UCSD-AML1 (cell line): ENCODE measurements around the gene SEMA6B.
"Not testable (repeated sequence)": the region's sequence is repeated elsewhere in the genome, so short reads cannot be mapped to it uniquely, and the experiment has no call there.

Experiments used
- DNase-seq: peaks from one replicate; lab custom pipeline; 2025; ENCODE audit not compliant: unreplicated experiment; lab: John Stamatoyannopoulos, UW

The SEMA6B gene

DNA sequence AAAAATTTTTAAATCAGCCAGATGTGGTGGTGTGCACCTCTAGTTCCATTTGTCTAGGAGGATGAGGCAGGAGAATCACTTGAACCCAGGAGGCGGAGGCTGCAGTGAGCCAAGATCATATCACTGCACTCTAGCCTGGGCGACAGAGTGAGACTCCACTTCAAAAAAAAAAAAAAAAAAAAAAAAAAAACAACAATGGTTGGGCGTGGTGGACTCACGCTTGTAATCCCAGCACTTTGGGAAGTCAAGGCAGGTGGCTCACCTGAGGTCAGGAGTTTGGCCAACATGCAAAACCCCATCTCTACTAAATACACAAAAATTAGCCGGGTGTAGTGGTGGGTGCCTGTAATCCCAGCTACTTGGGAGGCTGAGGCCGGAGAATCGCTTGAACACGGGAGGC is 32.1 kb downstream of the SEMA6B start:
- DNase-seq: not testable (repeated sequence)

GRCh38 chr19:4525563-4526002 is 33.9 kb downstream of the SEMA6B start:
- no peak for DNase-seq

DNA sequence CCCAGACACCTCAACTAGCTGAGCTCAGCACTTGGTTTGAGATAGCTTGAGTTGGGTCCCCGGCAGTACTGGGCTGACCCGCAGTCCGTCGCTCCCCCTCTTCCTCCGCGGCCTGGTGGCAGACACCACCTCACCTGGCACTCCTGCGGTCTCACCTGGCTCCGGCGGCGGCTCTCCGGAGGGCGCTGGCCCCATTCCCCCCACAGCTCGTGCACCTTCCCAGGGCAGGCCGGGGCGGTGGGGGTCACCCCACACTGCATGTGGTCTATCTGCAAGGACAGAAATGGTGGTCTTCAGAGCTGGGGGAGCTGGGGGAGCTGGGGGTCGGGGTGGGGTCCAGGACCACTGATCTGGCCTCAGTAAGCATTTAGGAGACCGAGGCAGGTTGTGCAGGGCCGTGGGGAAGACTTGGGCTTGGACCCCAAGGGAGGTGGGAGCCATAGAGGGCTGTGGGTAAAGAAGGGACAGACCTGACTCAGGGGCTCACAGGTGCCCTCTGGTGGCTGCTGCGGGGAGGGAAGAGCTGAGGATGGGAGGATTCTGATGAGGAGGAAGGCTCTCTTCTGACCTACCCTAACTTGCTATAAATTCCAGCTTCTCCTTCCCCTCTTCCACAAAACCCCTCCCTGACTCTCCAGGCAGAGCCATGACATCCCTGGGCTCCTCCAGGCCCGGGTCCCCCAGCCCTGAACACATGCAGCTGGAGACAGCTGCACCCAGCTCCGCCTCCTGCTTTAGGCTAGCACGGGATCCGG is 34.5 kb downstream of the SEMA6B start:
- peak; percentile 69 for DNase-seq

- peak; percentile 44 for DNase-seq
Observed at GRCh38 chr19:4523306-4524110, 36.0 kb downstream of the SEMA6B start.

- no peak for DNase-seq
Observed at GRCh38 chr19:4522291-4523002, 37.0 kb downstream of the SEMA6B start.

GRCh38 chr19:4521888-4522242 is 37.6 kb downstream of the SEMA6B start:
- no peak for DNase-seq

- peak; percentile 20 for DNase-seq
Observed at GRCh38 chr19:4521170-4521887, 38.2 kb downstream of the SEMA6B start.

DNA sequence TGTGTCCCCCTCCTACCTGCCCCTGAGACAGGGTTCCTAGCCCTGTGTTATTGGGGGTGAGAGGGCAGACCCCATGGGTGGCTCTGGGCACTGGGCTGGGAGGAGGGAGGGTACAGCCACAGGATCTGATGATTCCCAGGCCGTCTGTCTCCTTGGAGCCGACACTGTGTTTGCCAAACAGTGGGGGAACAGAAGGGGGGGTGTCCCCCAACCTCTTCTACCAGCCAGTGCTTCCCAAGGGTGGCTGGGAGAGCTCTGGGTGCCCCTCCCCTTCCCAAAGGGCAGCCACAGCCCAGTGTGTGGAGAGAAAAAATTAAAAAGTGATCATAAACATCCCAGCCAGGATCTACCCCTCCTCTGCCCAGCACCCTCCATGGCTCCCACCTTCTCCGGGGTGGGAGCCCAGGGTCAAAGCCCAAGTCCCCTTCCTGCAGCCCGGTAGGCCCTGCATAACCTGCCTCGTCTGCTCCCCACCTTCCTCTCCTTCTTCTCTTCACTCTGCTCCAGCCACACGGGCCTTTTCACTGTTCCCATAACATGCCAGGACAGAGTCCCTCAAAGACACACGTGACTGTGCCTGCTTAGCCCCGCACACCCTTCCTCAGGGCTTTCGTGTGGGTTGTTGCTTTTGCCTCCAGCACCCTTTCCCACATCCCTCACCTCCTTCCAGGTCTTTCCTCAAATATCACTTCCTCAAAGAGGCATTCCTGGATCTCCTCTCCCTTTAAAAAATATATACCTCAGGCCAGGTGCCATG is 39.8 kb downstream of the SEMA6B start:
- no peak for DNase-seq

GRCh38 chr19:4519172-4519496 is 40.4 kb downstream of the SEMA6B start:
- no peak for DNase-seq

DNA sequence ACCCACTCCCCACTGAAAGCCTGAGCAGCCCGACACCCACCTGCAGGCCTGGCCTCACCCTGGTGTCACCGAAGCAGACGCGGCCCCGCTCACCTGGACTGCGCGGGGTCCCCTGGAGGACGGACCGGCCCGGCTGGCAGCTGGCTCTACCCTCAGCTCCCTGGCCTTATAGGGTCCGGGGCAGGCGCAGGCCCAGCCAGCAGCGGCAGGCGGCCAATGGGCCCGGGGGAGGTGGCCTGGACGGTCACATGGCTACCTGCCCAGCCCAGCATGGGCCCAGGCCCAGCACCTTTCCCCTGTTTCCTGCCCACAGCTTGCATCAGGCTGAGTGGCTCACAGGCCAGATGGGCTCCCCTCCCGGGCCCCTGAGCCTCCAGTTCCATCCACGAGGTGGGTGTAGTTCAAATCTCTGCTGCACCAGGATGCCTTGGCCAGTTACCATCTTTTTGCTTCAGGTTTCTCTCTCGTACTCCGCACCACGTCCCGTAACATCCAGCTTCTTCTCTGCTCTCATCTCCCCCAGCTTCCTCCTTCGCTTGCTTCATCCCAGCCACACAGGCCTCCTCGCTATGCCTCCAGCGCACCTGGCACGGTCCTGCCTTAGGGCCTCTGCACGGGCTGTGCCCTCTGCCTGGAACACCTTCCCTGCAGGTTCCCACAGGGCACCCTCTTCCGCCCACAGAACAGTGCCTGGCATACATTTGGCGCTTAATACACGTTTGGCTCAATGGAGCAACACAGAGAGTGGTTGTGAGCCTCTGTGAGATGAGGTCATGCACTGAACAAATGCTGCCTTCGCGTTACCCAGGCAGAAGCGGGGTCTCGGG is 40.9 kb downstream of the SEMA6B start, which contains the start of gene PLIN4:
Gene PLIN4 (minus strand): TSS at position 142 of the 827 bp plus-strand sequence. CDS start 214 bp downstream, outside the sequence.
- DNase-seq: no peak

DNA sequence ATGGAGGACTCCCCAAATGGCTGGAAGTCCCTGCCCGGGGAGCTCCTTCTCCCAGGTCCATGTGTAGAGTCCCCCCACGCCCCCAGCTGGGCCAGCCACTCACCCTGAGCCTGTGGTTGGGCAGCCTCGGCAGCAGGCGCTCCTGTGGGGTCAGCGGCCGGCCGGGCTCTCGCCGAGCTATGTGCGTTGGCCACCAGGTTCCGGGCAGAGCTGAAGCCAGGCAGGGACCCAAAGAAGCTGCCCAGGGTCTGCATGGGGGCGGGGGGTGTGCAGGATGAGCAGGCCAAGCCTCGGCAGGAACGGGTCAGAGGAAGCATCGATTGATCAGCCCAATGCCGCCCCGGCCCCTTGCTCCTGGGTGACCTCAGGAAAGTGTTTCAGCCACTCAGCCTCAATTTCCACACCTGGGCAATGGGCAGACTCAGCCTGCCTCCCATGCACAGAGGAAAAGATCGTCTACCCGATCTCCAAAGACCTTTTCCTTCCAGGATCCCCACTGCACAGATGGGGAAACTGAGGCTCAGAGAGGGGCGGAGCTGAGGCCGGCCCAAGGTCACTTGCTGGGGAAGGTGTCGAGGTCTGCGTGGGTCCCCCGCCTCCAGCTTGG is 41.9 kb downstream of the SEMA6B start:
- DNase-seq: no peak

- no peak for DNase-seq
Observed at GRCh38 chr19:4516939-4517300, 42.6 kb downstream of the SEMA6B start.

DNA sequence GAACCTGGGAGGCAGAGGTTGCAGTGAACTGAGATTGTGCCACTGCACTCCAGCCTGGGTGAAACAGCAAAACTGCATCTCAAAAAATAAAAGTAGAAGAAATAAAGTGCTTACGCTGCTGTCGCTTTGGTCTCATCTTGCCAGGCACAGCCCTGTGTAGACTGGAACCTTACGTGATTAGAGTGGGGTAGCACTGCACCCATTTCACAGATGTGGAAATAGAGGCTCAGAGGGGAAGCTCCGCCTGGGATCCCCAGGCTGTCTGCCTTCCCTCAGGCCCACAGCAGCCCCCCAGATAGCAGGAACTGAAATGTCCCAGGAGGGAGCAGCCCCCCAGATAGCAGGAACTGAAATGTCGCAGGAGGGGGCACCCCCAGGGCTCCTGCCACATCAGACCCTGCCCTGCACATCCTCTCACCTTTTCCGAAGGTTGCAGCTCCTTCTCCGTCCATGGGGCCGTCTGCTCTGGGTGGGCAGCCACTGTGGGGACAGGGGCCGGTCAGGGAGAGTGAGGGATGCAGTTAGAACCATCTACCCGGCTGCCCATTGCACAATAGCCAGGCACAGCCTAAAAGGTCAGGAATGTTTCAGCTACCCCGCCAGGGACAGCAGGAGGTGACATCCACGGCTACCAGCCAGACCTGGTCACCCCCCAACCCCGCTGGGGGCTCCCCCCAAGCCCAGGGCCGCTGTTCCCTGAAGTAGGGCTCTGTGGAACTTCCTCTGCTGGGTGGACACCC is 43.1 kb downstream of the SEMA6B start:
- DNase-seq: no peak

DNA sequence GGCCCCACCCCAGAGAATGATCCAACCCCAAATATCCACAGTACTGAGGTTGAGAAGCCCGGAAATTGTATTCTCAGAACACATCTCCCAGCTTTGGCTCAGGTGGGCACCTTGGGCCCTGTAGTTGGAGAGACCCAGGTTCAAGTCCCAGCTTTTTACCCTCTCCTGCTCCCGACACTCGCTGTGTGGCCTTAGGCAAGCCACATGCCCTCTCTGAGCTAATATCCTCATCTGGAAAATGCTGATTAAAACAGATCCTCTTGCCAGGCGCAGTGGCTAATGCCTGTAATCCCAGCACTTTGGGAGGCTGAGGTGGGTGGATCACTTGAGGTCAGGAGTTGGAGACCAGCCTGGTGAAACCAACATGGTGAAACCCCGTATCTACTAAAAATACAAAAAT is 43.8 kb downstream of the SEMA6B start:
- no peak for DNase-seq

GRCh38 chr19:4513248-4513647 is 46.2 kb downstream of the SEMA6B start:
- DNase-seq: no peak

DNA sequence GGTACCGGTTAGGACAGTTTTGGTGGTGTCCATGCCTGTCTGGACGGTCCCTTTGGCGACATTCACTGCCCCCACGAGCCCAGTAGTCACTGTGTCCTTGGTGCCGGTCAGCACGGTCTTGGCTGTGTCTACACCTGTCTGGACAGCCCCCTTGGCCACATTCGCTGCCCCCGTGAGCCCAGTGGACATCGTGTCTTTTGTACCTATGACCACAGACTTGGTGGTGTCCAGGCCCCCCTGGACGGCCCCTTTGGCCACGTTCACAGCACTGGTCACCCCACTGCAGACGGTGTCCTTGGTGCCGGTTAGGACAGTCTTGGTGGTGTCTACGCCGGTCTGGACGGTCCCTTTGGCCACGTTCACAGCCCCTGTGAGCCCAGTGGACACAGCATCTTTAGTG is 47.4 kb downstream of the SEMA6B start:
- DNase-seq: no peak

GRCh38 chr19:4511300-4512054 is 48.0 kb downstream of the SEMA6B start:
- DNase-seq: no peak
